NOMO-1 treated with DMSO at 0.1 percent for 48 hours (cell line): Measurements from ENCODE around the gene PRSS23.
"Not testable (repeated sequence)": the region's sequence is repeated elsewhere in the genome, so short reads cannot be mapped to it uniquely, and the experiment has no call there.

Experiments
- DNase-seq: peaks from one replicate; lab custom pipeline; 2025; ENCODE audit not compliant: unreplicated experiment; lab: John Stamatoyannopoulos, UW

Gene PRSS23

GRCh38 chr11:86812322-86812670 is 12.0 kb downstream of the PRSS23 start:
- DNase-seq, result no peak

- no peak for DNase-seq
Observed at GRCh38 chr11:86812981-86813380, 12.6 kb downstream of the PRSS23 start.

GRCh38 chr11:86814775-86815174 is 14.4 kb downstream of the PRSS23 start:
- no peak for DNase-seq

GRCh38 chr11:86815726-86816125 is 15.4 kb downstream of the PRSS23 start:
- no peak for DNase-seq

- DNase-seq, result no peak
Observed at GRCh38 chr11:86816251-86816726, 15.9 kb downstream of the PRSS23 start.

GRCh38 chr11:86818462-86819192 is 18.3 kb downstream of the PRSS23 start:
- DNase-seq, result peak; percentile 70

- DNase-seq, result not testable (repeated sequence)
Observed at GRCh38 chr11:86824139-86824538, 23.8 kb downstream of the PRSS23 start.

GRCh38 chr11:86834376-86834775 is 34.0 kb downstream of the PRSS23 start:
- DNase-seq, result not testable (repeated sequence)

- DNase-seq, result not testable (repeated sequence)
Observed at GRCh38 chr11:86844762-86845508, 44.6 kb downstream of the PRSS23 start.

GRCh38 chr11:86848132-86848531 is 47.8 kb downstream of the PRSS23 start:
- no peak for DNase-seq

GRCh38 chr11:86849679-86850078 is 49.3 kb downstream of the PRSS23 start:
- no peak for DNase-seq
